BJ (cell line): ENCODE results near the gene STH. TPM values are rescaled to one million over a fixed set of nuclear protein-coding genes. Genes with fewer than 3 reads are reported as not detected.

Experiments
- CTCF ChIA-PET: fragments of 350-600 bp; formaldehyde crosslinking; extraction: SDS; loops from one replicate; lab custom pipeline; 2021; ENCODE audit warnings: antibody characterized with exemption, inconsistent platforms; lab: Yijun Ruan, JAX
- POLR2A ChIA-PET: fragments of 300-600 bp; sonication (Branson Sonifier 250); formaldehyde crosslinking; extraction: SDS; loops from one replicate; lab custom pipeline; 2021; ENCODE audit warnings: antibody characterized with exemption; lab: Charles Lee
- DNase-seq: peaks from one replicate; pipeline ENCODE4 v3.0.0-alpha.2; 2011; ENCODE audit warnings: low read depth
- H3K27me3 ChIP-seq: 2 replicates; pipeline ENCODE4 v1.6.0; 2011; ENCODE audit warnings: low read length; ENCODE audit not compliant: control insufficient read depth, insufficient read depth
- H3K36me3 ChIP-seq: 2 replicates; pipeline ENCODE4 v1.5.1; 2011; ENCODE audit warnings: low read length; ENCODE audit not compliant: control insufficient read depth, insufficient read depth
- H3K4me3 ChIP-seq: 2 replicates; pipeline ENCODE4 v1.5.1; 2011; ENCODE audit warnings: low read depth, mild to moderate bottlenecking, control low read depth, low read length
- polyA plus RNA-seq: library from polyadenylated mRNA; depleted of rRNA; stranded (reverse); fragments of >200 nt; gene quantifications from 2 replicates; pipeline ENCODE4 v1.2.3, GENCODE V29; 2011
- TF ChIP-seq, protein P1 (sequence below): IDR thresholded peaks from 2 replicates; pipeline ENCODE4 v1.5.1; 2011; ENCODE audit warnings: low read depth, mild to moderate bottlenecking, control low read depth, inconsistent platforms, low read length, moderate library complexity; ENCODE audit not compliant: insufficient read depth

STH gene
- polyA plus RNA-seq, 1 experiment, result not detected

DNA sequence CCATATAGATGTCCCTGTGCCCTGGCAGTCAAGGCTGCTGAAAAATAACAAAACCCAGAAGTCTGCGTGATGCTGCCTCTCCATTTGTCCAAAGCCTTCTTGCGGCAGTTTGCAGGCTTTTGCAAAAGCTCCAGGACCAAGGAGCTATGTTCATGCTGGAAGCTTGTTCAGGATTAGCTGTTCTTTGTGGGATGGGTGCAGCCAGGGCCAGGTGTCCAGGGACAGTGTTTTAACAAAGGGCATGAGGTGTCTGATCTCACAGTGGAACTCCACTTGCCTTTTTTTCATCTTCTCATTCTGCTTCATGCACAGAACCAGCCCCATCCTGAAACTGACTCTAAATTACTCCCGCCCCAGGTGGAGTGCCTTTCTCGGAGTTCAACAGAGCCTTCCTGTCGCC lies 31.7 kb upstream of the STH start:
- H3K36me3 ChIP-seq, result no peaks in the 10 kb centered on the region
- DNase-seq, result no peak
- no peak overlapping the region for H3K4me3 ChIP-seq
- H3K27me3 ChIP-seq, result peaks cover 8% of the 10 kb centered on the region
- CTCF ChIA-PET, result interaction anchor here (1.1 kb wide), 1 partner anchor 319 kb away, joined by 3 read pairs; no protein-coding TSS in a partner anchor
- TF ChIP-seq, protein P1, sequence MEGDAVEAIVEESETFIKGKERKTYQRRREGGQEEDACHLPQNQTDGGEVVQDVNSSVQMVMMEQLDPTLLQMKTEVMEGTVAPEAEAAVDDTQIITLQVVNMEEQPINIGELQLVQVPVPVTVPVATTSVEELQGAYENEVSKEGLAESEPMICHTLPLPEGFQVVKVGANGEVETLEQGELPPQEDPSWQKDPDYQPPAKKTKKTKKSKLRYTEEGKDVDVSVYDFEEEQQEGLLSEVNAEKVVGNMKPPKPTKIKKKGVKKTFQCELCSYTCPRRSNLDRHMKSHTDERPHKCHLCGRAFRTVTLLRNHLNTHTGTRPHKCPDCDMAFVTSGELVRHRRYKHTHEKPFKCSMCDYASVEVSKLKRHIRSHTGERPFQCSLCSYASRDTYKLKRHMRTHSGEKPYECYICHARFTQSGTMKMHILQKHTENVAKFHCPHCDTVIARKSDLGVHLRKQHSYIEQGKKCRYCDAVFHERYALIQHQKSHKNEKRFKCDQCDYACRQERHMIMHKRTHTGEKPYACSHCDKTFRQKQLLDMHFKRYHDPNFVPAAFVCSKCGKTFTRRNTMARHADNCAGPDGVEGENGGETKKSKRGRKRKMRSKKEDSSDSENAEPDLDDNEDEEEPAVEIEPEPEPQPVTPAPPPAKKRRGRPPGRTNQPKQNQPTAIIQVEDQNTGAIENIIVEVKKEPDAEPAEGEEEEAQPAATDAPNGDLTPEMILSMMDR, result no peak
- POLR2A ChIA-PET, result no interaction called here

DNA sequence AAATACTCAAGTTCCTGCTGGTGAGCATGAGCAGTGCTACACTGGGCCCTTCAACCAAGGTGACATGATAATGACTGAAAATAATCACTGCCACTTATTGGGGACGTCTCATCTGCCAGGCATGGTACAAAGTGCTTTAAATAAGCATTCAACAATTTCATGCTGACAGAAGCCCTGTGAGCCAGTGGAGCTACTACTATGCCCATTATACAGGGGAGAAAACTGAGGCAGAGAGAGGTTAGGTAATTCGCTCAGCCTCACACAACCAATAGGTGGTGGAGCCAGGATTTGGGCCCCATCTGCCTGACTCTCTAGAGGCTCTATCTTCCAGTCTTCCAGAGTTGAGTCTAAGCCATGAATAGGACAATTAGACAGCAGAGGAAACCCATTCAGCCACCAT lies 30.3 kb upstream of the STH start:
- TF ChIP-seq, protein P1, result no peak
- Histone ChIP-seq H3K27me3 (peaks cover 11% of the 10 kb centered on the region), H3K4me3 (no peak overlapping the region), H3K36me3 (no peaks in the 10 kb centered on the region)
- ChIA-PET POLR2A (no interaction called here), CTCF (no interaction called here)
- DNase-seq, result no peak

DNA sequence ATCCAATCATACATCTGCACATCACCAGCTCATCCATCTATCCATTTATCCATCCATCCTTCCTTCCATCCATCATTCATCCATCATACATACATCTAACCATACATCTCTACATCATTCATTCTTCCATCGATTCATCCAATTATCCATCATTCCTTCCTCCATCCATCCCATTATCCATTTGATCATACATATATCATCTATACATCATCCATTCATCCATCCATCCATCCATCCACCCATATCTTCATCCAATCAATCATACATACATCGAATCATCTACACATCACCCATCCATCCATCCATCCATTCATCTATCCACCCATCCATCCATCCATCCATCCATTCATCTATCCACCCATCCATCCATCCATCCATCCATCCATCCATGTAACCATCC lies 29.3 kb upstream of the STH start:
- DNase-seq, result no peak
- Histone ChIP-seq H3K27me3 (peaks cover 9% of the 10 kb centered on the region), H3K4me3 (no peak overlapping the region), H3K36me3 (no peaks in the 10 kb centered on the region)
- ChIA-PET CTCF (no interaction called here), POLR2A (no interaction called here)
- TF ChIP-seq, protein P1, result no peak

DNA sequence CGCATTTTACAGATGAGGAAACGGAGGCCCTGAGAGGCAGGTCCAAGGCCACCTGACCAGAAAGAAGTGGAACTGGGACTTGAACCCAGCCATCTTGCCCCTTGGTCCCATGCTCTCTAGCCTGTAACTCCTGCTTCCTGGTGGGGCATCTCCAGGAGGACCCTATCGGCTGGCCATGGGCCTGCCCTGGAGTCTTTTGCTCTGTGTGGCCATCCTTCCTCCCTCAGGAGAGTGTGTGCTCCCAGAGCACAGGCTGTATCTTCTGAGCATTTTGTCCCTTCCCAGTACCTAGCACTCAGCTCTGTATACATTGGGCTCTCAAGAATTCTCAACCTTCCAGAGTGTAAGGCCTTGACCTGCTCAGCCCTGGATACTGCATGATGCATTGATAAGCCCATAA lies 28.4 kb upstream of the STH start:
- Histone ChIP-seq H3K4me3 (no peak overlapping the region), H3K36me3 (no peaks in the 10 kb centered on the region), H3K27me3 (peaks cover 9% of the 10 kb centered on the region)
- TF ChIP-seq, protein P1, result no peak
- DNase-seq, result no peak
- ChIA-PET CTCF (no interaction called here), POLR2A (no interaction called here)

DNA sequence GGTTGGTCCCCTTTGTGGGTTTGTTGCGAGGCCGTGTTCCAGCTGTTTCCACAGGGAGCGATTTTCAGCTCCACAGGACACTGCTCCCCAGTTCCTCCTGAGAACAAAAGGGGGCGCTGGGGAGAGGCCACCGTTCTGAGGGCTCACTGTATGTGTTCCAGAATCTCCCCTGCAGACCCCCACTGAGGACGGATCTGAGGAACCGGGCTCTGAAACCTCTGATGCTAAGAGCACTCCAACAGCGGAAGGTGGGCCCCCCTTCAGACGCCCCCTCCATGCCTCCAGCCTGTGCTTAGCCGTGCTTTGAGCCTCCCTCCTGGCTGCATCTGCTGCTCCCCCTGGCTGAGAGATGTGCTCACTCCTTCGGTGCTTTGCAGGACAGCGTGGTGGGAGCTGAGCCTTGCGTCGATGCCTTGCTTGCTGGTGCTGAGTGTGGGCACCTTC lies 27.3 kb upstream of the STH start:
- TF ChIP-seq, protein P1, result no peak
- ChIA-PET CTCF (no interaction called here), POLR2A (no interaction called here)
- Histone ChIP-seq H3K27me3 (peaks cover 7% of the 10 kb centered on the region), H3K4me3 (no peak overlapping the region), H3K36me3 (no peaks in the 10 kb centered on the region)
- DNase-seq, result no peak
